Measurements from ENCODE around the gene FANCB.

The FANCB gene

DNA sequence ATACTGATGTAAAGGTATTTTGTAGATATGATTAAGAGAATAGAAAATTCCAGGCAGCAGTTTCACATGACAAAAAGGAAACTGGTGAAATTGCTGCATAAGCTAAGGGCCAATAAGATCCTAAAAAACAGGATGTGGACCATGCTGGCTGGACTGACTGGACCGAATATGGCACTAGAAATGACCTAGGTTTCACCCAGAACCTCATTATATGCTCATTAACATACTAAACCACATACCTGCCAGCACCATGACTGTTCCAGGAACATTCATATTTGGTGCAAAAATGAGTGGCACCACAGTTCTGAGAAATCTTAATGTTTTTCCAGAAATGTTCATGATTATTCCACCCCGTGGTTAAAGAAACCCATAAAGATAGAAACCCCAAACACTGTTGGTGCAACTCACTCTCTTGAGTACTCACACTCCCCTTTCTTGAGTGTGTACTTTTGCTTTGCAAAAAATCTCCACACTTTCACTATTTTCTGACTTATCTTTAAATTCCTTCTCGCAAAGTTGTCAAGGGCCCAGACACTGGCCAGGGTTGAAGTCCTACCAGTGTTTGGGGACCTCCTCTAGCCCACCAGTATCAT lies 74.0 kb downstream of the FANCB start:
- TF ChIP-seq, protein P1, sequence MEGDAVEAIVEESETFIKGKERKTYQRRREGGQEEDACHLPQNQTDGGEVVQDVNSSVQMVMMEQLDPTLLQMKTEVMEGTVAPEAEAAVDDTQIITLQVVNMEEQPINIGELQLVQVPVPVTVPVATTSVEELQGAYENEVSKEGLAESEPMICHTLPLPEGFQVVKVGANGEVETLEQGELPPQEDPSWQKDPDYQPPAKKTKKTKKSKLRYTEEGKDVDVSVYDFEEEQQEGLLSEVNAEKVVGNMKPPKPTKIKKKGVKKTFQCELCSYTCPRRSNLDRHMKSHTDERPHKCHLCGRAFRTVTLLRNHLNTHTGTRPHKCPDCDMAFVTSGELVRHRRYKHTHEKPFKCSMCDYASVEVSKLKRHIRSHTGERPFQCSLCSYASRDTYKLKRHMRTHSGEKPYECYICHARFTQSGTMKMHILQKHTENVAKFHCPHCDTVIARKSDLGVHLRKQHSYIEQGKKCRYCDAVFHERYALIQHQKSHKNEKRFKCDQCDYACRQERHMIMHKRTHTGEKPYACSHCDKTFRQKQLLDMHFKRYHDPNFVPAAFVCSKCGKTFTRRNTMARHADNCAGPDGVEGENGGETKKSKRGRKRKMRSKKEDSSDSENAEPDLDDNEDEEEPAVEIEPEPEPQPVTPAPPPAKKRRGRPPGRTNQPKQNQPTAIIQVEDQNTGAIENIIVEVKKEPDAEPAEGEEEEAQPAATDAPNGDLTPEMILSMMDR (IDR thresholded peaks at IDR 0.05; ENCODE audit: low read depth, low read length, missing control alignments): no peak
- H3K4me3 ChIP-seq (ENCODE audit: low read depth, low read length): no peak overlapping the region
- DNase-seq (ENCODE audit: low read depth): no peak

Measured in GM12864 (cell line).